ENCODE data around the gene OR52L1.

The OR52L1 gene

GRCh38 chr11:5940748-5941147 is 46.0 kb downstream of the OR52L1 start:
- DNase-seq (ENCODE audit: low spot score) = no peak

GRCh38 chr11:5938603-5938965 is 48.2 kb downstream of the OR52L1 start:
- DNase-seq (ENCODE audit: low spot score) = no peak

DNA sequence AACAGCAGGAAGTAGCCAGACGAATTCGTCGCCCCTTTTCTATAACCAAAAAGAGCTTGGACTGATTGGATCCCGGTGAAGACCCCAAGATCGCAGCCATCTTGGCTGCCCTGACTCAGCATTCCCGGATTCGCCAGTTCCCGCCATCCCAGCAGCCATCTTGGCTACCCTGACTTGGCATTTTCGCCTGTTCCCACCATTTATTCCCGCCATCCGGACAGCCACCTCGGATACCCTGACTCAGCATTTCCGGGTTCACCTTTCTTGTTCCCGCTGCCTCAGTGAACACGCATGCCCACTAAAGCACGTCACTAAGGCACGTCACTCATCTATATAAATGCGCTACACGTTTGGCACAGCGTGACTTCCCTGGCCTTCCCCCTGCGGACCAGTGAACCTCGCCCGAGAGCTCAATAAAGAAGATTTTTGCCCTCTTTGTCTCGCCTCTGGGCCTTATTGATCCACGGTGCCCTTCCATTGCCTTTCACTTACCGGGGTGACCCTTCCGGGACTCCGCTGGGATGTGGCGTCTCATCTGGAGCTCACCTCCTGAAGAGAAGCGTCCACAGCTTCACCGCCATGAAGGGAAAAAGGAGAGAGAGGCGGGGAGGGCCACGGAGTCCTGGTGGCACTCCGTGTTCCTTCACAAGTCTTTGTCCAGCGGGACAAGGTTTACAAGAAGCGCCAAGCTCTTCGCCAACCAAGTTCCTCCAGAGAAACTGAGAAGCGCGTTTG is 48.8 kb downstream of the OR52L1 start:
- DNase-seq (ENCODE audit: low spot score) = no peak

Data from AG08396 (cell line).